Stimulated activated CD4-positive, alpha-beta T cell treated with anti-CD3 and anti-CD28 coated beads, Interleukin-4, amount 100 ng/mL, for 1 hour (primary cell): ENCODE data around the gene TSPY2.
"Not testable (repeated sequence)": the region's sequence is repeated elsewhere in the genome, so short reads cannot be mapped to it uniquely, and the experiment has no call there.

Experiments
- DNase-seq: peaks from one replicate; pipeline ENCODE4 v3.0.0-alpha.2; 2020

Gene TSPY2, protein sequence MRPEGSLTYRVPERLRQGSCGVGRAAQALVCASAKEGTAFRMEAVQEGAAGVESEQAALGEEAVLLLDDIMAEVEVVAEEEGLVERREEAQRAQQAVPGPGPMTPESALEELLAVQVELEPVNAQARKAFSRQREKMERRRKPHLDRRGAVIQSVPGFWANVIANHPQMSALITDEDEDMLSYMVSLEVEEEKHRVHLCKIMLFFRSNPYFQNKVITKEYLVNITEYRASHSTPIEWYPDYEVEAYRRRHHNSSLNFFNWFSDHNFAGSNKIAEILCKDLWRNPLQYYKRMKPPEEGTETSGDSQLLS

DNA sequence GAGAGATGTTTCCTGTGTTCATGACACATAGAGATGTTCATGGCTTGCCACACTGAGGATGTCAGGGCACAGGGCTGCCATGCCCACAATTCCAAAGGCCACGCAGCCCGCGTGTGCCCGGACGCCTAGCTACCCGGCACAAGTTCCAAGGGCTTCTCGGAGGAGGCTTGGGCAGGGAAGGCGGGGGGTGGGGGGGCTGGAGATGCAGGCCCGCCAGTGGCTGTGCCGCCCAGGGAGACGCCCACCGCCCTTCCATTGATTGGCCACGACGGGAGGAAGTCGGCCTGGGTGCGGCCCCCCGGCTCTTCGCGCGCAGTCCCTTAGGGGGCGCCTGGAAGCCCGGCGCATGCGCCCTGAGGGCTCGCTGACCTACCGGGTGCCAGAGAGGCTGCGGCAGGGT, at the start of gene TSPY2:
Gene TSPY2 (plus strand): TSS at position 301 of the 400 bp plus-strand sequence. CDS start 46 bp downstream, at position 347.
- DNase-seq: not testable (repeated sequence)

DNA sequence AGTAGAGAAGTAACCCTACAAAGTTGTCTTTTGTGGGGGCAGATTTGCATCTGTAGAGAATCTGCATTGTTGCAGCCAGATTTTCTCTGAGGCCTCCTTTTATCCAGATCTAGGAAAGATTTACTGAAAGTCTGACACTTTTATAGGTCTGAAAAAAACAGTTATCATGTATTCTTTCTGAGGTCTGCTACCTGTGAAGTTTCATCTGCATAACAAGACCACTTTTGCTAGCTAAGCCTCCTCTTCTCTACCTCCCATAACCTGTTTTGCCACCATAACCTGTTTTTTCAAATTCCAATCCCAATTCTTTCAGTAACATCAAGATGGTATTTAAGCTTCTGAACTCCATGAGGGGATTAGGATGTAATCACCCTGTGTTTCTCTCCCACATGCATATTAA, 36.5 kb upstream of the TSPY2 start:
- not testable (repeated sequence) for DNase-seq

DNA sequence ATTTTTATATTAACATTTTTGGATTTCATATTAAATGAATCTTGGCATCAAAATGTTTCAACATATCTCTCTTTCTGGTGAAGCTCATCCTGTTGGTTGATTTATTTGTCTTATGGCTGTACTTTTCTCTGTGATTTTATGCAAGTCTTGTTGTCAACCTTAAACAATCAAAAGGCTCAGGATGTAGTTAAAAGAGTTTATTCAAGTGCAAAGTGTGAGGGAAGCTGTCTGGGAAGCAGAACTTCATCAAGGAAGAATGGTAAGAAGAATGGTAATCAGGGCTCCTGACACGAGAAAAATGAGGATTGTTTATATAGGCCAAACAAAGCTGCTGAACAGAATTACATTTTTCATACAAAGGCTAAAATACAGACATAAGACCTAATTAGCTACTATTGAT, 29.0 kb upstream of the TSPY2 start:
- DNase-seq: not testable (repeated sequence)

DNA sequence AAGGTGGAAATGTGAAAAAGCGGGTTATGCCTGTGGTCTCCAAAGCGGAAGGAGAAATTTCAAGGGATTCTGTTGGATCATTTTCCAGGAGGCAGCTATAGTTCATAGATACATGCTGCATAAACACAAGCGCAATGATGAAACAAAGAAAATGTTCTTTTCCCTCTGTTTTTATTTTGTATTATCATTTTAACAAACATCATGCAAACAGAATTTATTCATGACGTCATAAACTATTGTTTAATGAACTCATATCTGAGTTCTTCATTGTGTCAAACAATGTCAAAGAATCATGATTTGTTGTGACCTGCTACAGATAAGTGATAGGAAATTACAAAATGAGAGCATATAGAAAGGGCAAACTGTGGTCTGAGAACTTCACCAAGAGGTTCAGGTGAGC, 23.8 kb downstream of the TSPY2 start:
- not testable (repeated sequence) for DNase-seq
